Keratinocyte (primary cell): ENCODE measurements around the gene ATF4.

ENCODE experiments used
- EZH2 ChIP-seq: IDR thresholded peaks from one replicate; pipeline ENCODE4 v1.6.1; 2012; ENCODE audit warnings: inconsistent platforms, mild to moderate bottlenecking, low read length, moderate library complexity
- TF ChIP-seq, protein P1 (sequence below), 3 experiments: IDR thresholded peaks in 1 of 3; conservative IDR thresholded peaks in 1 of 3; optimal IDR thresholded peaks in 1 of 3; 2 replicates in 2 of 3; 3 replicates in 1 of 3; pipeline versions ENCODE3 to v1.5.1; 2011; ENCODE audit warnings: low read length in 3 of 3, mild to moderate bottlenecking in 3 of 3, moderate library complexity in 2 of 3, control low read depth in 1 of 3, inconsistent platforms in 1 of 3; ENCODE audit not compliant: insufficient read depth in 2 of 3; ENCODE audit errors: extremely low read depth in 1 of 3

DNA sequence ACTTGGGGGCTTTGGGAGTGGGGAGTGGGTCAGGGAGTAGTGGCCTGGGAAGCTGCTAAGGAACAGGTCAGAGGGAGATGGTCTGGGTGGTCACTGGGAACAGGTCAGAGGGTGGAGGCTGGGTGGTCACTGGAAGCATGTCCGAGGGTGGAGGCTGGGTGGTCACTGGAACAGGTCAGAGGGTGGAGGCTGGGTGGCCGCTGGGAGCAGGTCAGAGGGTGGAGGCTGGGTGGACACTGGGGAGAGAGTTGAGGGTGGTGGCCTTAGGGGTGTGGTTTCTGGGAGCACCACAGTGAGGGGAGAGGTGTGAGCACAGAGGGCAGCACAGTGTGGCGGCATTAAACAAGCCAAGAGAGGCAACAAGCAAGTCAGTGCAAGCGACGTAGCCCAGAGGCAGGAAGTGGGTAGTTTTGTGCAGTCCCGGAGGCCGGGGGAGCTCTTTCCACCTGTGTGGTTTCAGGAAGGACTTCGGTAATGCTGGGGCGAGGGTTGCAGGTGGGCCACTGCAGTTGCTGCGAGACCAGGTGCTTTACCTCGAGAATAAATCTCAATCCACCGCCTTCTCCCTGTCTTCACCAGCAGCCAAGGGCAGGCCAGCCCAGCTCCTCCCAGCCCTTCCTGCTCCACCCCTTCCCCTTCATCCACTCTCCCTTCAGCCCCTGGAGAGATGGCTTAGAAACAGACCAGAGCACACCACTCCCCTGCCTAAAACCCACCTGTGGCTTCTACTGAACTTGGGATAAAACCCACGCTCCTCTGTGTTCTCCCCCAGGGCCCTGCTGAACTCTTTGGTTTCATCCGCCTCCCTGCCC is 47.0 kb downstream of the ATF4 start:
- no peak for TF ChIP-seq EZH2
- TF ChIP-seq, protein P1, sequence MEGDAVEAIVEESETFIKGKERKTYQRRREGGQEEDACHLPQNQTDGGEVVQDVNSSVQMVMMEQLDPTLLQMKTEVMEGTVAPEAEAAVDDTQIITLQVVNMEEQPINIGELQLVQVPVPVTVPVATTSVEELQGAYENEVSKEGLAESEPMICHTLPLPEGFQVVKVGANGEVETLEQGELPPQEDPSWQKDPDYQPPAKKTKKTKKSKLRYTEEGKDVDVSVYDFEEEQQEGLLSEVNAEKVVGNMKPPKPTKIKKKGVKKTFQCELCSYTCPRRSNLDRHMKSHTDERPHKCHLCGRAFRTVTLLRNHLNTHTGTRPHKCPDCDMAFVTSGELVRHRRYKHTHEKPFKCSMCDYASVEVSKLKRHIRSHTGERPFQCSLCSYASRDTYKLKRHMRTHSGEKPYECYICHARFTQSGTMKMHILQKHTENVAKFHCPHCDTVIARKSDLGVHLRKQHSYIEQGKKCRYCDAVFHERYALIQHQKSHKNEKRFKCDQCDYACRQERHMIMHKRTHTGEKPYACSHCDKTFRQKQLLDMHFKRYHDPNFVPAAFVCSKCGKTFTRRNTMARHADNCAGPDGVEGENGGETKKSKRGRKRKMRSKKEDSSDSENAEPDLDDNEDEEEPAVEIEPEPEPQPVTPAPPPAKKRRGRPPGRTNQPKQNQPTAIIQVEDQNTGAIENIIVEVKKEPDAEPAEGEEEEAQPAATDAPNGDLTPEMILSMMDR (optimal IDR thresholded peaks at IDR 0.05 in 1 of 3, IDR thresholded peaks at IDR 0.05 in 1 of 3, conservative IDR thresholded peaks at IDR 0.05 in 1 of 3; ENCODE audit: extremely low read depth in 1 of 3, insufficient read depth in 2 of 3, low read length in 3 of 3): peak in 2 of 3 experiments; percentile 8 to 75
